Spleen (tissue), 7 donors: ENCODE data around the gene LAIR1.

Source experiments
- POLR2A ChIP-seq, 3 donors: fragments of 450-650 bp; IDR thresholded peaks; one replicate each; pipeline ENCODE4 v1.5.1; 2017; ENCODE audit warnings: antibody characterized with exemption in 3 of 3, mild to moderate bottlenecking in 1 of 3
- POLR2AphosphoS5 ChIP-seq, 3 donors: sonication (generic); formaldehyde crosslinking; IDR thresholded peaks; one replicate each; pipeline ENCODE4 v1.5.1; 2017; ENCODE audit warnings: antibody characterized with exemption in 3 of 3
- TF ChIP-seq, protein P1 (sequence below), 11 experiments: fragments of 200-600 bp in 7 of 11; fragments of 450-650 bp in 4 of 11; sonication (generic) in 4 of 11; IDR thresholded peaks in 8 of 11; conservative IDR thresholded peaks in 3 of 11; 1 replicate in 7 of 11; 2 replicates in 4 of 11; pipeline versions ENCODE4 v1.4.0 to v1.8.0; 2016 to 2021; ENCODE audit warnings: antibody characterized with exemption in 11 of 11, inconsistent platforms in 4 of 11, mild to moderate bottlenecking in 1 of 11
- donor health status: DM: no; HTN: no; CAD: no; lungs with moderate emphysema.
- donor health status: DM: no; HTN: no; CAD: no.
- donor health status: DM: no; HTN: no; CAD: no.

DNA sequence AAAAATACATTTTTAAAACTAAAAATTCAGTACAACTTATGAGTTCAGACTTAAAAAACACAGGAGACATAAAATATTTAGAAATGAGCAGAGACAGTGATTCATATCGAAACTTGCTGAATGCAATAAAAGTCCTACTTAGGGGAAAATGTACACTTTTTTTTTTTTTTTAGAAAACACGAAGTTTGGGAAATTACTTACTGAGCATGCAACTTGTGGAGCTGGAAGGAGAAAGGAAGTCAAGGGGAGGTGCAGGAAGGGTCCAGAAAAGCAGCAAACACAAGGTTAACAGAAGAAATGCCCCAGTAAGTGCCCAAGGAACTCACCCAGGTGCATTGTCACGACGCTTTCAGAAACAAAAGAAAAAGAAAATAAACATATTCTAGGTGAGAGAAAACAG lies 18.6 kb upstream of the LAIR1 start:
- TF ChIP-seq, protein P1, sequence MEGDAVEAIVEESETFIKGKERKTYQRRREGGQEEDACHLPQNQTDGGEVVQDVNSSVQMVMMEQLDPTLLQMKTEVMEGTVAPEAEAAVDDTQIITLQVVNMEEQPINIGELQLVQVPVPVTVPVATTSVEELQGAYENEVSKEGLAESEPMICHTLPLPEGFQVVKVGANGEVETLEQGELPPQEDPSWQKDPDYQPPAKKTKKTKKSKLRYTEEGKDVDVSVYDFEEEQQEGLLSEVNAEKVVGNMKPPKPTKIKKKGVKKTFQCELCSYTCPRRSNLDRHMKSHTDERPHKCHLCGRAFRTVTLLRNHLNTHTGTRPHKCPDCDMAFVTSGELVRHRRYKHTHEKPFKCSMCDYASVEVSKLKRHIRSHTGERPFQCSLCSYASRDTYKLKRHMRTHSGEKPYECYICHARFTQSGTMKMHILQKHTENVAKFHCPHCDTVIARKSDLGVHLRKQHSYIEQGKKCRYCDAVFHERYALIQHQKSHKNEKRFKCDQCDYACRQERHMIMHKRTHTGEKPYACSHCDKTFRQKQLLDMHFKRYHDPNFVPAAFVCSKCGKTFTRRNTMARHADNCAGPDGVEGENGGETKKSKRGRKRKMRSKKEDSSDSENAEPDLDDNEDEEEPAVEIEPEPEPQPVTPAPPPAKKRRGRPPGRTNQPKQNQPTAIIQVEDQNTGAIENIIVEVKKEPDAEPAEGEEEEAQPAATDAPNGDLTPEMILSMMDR (IDR thresholded peaks at IDR 0.05 in 8 of 11, conservative IDR thresholded peaks at IDR 0.05 in 3 of 11): no peak
- TF ChIP-seq POLR2A (IDR thresholded peaks at IDR 0.05): no peak
- TF ChIP-seq POLR2AphosphoS5 (IDR thresholded peaks at IDR 0.05): no peak
